Brain microvascular endothelial cell (primary cell): ENCODE measurements around the gene TBC1D2.

Experiments used
- DNase-seq: peaks from one replicate; pipeline ENCODE4 v3.0.0-alpha.2; 2020
- H3K27ac ChIP-seq: fragments of 250-450 bp; sonication (Bioruptor Pico); 2 replicates; pipeline ENCODE4 v1.5.1; 2020; ENCODE audit warnings: mild to moderate bottlenecking, moderate library complexity
- H3K27me3 ChIP-seq: fragments of 250-450 bp; sonication (Bioruptor Pico); replicated peaks from 2 replicates; pipeline ENCODE4 v1.5.1; 2020; ENCODE audit warnings: mild to moderate bottlenecking
- H3K36me3 ChIP-seq: fragments of 250-450 bp; sonication (Bioruptor Pico); replicated peaks from 2 replicates; pipeline ENCODE4 v1.5.1; 2020; ENCODE audit warnings: mild to moderate bottlenecking
- H3K4me3 ChIP-seq: 2 replicates; pipeline ENCODE4 v1.5.1; 2011; ENCODE audit warnings: low read depth, mild to moderate bottlenecking, control low read depth, low read length, moderate library complexity
- CTCF ChIP-seq: IDR thresholded peaks from 2 replicates; pipeline ENCODE4 v1.5.1; 2011; ENCODE audit warnings: low read depth, mild to moderate bottlenecking, moderate library complexity, low read length, control low read depth, inconsistent platforms; ENCODE audit errors: missing control alignments
- in situ Hi-C: cut with HindIII; loops from 2 replicates; pipeline ENCODE4 v1.10.0; 2017; ENCODE audit warnings: low sequenced_read_pairs, low pct_ligation_motif_present

TBC1D2 gene

GRCh38 chr9:98171176-98171925 lies 84.1 kb downstream of the TBC1D2 start:
- no peak for DNase-seq
- TF ChIP-seq CTCF: no peak

GRCh38 chr9:98168941-98169488 lies 86.4 kb downstream of the TBC1D2 start:
- TF ChIP-seq CTCF: no peak
- in situ Hi-C loops: no loop called here
- Histone ChIP-seq H3K27me3 (no peaks in the 10 kb centered on the region), H3K36me3 (no peaks in the 10 kb centered on the region), H3K27ac (no peak overlapping the region), H3K4me3 (no peak overlapping the region)
- peak; percentile 54 for DNase-seq

More at GRCh38 chr9:98171176-98171925, 84.1 kb downstream of the TBC1D2 start:
- Histone ChIP-seq H3K27me3 (no peaks in the 10 kb centered on the region), H3K27ac (no peak overlapping the region), H3K36me3 (no peaks in the 10 kb centered on the region), H3K4me3 (no peak overlapping the region)
- in situ Hi-C loops: no loop called here

GRCh38 chr9:98168153-98168780 lies 87.2 kb downstream of the TBC1D2 start:
- DNase-seq: no peak
- Histone ChIP-seq H3K36me3 (no peaks in the 10 kb centered on the region), H3K27ac (no peak overlapping the region), H3K27me3 (no peaks in the 10 kb centered on the region), H3K4me3 (no peak overlapping the region)
- TF ChIP-seq CTCF: no peak
- in situ Hi-C loops: no loop called here

- no peak for TF ChIP-seq CTCF
- H3K27me3 ChIP-seq: no peaks in the 10 kb centered on the region
- no peak for DNase-seq
- H3K4me3 ChIP-seq: no peak overlapping the region
- no peaks in the 10 kb centered on the region for H3K36me3 ChIP-seq
- H3K27ac ChIP-seq: no peak overlapping the region
- in situ Hi-C loops: no loop called here
Observed at GRCh38 chr9:98164912-98165311, 90.5 kb downstream of the TBC1D2 start.

GRCh38 chr9:98162613-98163012 lies 92.8 kb downstream of the TBC1D2 start:
- no peak overlapping the region for H3K27ac ChIP-seq
- TF ChIP-seq CTCF: no peak
- in situ Hi-C loops: no loop called here
- no peaks in the 10 kb centered on the region for H3K27me3 ChIP-seq
- DNase-seq: no peak
- H3K4me3 ChIP-seq: no peak overlapping the region
- no peaks in the 10 kb centered on the region for H3K36me3 ChIP-seq
